SIG-M5 (cell line): ENCODE data around the gene PPP1R14D.

ENCODE experiments used
- DNase-seq: peaks from one replicate; lab custom pipeline; 2025; lab: John Stamatoyannopoulos, UW

PPP1R14D gene

DNA sequence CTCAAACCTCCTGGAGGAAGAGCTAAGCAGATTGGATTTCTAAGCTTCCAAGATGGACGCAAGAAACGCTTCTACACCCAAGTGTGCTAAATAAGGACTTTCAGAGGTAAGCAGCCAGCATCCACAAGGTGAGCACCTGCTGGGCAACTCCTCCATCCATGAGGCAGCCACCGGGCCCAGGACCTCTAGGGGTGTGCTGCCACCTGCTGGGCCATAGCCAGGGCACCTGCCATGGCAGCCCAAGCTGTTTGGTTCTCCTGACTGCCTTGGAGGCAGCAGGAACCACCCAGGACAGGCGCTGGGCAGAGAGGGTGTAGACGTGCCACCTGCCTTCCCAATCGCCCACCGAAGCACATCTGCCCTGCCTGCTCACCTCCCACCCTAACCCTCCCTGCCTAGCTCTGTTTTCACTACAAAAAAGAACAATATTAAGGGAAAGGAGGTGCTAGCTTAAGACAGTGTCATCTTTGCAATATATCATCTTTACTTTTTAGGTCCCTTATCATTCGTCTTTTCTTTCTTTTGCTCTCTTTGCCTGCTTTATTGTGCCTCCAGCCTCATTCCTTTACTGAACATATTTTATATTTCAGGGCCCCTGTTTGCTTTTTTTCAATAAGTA, 45.8 kb downstream of the PPP1R14D start:
- DNase-seq = no peak

- DNase-seq = no peak
Observed at GRCh38 chr15:40776537-40777141, 51.9 kb downstream of the PPP1R14D start.

DNA sequence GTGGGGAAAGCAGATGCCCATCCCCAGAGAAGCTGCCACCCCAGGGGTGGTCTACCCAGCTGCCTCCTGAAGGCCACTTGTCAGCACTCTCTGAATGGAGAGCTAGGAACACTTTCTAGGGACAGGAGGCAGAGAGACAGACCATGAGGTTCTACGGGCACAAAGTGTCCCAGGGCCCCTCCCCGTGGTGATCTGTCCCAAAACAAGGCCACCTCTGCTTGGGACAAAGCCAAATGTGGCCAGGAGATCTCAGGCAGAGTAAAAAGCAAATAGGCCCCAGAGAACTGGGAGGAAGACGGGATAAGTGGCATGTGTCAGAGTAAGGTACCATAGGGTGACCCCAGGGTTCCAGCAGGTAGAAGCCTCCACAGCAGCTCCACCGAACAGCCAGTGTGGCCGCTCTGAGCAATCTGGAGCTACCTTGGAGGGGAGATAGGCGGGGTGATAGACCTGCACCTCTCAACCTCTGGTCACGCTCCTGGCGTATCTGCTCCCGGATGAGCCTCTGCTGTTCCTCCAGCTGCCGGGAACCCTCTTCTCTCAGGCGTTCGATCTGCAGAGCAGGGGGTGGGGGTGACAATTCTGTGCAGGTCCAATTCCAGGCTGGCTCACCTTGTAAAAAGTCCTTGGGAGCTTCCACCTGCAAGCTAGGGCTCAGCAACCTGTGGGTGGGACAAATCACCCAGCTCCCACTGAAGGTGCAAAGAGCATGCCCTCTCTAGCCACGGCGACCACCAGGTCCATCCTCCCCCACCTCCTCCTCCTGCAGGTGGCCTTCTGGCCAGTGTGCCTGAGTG, 52.6 kb downstream of the PPP1R14D start:
- no peak for DNase-seq

DNA sequence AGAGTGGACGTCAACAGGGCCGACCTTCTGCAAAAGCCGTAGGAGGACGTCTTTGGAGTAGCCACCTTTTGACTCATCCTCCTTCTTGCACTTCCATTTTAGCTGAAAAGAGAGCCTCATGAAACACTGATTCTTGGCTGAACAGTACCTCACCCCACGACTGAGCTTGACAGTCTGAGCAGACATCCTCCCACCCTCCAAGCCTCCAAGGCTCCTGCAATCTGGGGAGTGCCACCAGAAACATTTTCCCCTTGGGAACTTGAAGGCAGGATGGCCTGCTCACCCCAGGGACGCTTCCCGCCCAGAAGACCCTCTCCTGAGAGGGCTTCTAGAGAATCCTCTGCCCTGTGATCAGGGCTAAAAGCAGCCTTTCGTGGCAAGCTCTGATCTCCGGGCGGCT, 53.5 kb downstream of the PPP1R14D start:
- DNase-seq = no peak

- no peak for DNase-seq
Observed at GRCh38 chr15:40773902-40774301, 54.6 kb downstream of the PPP1R14D start.

GRCh38 chr15:40773496-40773895, 55.0 kb downstream of the PPP1R14D start:
- no peak for DNase-seq

GRCh38 chr15:40772014-40772413, 56.5 kb downstream of the PPP1R14D start:
- DNase-seq = no peak

- DNase-seq = no peak
Observed at GRCh38 chr15:40771242-40771641, 57.3 kb downstream of the PPP1R14D start.

GRCh38 chr15:40770147-40770721, 58.3 kb downstream of the PPP1R14D start:
- no peak for DNase-seq

- no peak for DNase-seq
Observed at GRCh38 chr15:40769274-40770146, 59.0 kb downstream of the PPP1R14D start, which contains the start of gene C15orf62. TSS of gene C15orf62 (plus strand) at chr15:40769980. CDS start at chr15:40770496, 516 bp downstream.

DNA sequence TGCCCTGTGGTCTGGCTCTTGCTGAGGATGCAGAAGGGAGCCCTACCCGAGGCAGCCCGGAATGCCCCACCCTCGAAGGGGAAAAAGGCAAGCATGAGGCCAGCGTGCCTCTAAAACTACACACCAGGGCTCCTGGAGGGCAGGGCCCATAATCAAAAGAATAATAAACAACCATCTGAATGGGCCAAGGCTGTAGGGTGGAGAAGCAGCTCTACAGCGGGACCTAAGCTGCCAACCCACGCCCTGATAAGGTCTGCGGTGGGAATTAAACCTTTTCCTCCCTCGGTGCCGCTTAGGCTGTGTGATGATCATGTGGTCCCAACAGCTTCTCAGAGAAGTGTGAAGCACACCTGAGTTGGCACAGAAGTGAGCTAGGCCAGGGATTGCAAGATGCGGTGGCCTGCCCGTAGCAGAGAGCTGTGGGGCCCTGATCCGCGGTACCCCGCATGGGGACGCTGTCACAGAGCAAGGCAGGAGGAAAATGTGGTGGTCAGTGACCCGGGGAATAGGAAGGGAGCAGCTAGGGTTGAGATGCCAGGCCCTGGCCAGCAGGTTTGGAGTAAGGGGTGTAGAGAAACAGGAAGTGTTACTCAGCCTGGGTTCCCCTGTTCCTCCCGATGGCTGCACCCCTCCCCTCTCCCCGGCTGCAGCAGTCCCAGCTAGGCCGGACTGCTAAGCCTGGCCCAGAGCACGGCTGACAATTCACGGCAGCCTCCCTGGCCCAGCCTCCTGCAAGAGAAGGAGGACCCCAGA, 59.8 kb downstream of the PPP1R14D start:
- DNase-seq = no peak

GRCh38 chr15:40767838-40768500, 60.5 kb downstream of the PPP1R14D start:
- no peak for DNase-seq

DNA sequence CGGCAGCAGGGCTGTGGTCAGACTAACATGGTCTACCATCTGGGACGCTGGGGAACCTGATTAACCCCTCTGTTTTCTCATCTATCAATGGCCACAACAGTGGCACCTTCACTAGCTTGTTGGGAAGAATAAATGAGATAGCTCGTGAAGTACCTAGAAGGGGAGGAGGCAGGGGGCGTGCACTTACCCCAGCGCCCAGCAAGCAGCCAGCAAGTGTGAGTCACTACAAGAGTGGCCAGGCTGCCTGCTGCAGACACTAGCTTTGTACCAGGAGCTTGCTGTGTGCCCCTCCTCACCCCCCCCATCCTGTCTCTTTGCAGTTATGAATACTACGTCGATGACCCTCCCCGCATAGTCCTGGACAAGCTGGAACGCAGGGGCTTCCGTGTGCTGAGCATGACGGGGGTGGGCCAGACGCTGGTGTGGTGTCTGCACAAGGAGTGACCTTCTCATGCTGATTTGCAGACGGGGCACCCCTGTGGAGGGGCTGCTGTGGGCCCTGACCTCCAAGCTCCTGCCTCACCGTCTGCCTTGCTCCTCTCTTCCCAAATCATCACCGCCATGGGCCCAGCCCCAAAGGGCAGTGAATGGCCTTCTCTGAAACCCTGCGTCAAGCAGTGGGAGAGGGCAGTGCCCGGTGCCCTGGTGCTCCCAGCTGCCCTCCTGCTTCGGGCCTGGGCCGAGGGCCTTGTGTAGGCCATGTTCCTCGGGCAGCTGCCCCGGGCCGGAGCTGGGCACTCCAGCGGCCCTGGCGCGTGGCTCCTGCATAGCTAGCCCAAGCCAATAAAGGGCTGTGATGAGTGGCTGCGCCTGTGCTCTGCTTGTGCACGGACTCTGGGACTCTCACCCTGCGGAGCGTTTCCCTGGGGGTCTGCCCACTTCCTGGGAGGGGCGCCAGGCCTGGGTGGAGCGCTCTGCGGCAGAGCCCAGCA, 61.3 kb downstream of the PPP1R14D start:
- no peak for DNase-seq

DNA sequence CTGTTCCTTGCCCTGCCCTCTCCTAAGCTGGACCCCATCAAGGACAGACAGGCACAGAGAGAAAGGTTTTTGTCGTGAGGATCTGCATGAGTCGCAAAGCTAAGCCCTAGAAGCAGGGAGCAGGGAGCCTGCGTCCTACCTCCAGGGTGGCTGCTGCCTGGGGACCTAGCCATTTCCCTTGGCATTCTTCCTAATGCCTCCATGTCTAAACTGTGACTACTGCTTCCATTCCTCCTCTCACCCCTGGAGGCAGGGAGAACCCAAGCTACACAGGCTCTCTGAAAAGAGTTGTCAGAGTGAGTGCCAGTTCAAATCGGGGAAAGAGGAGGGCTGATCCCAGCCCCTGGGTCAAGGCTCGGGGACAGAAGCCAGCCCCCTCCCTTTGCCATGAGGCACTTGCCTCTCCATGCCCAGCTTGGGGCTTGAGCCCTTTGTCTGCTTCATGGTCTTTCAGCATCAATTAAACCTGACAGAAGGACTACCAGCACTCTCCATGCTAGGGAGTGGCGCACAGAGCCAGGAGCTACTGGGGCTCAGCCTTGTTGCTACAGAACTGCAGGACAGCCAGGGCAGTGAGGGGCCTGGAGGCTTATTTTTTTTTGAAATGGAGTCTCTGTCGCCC, 62.2 kb downstream of the PPP1R14D start:
- DNase-seq = no peak
